HEK293 (cell line): ENCODE results near the gene MUC5AC.

ENCODE experiments used
- CTCF ChIA-PET: fragments of 350-600 bp; formaldehyde crosslinking; extraction: SDS; loops from one replicate; lab custom pipeline; 2021; ENCODE audit warnings: antibody characterized with exemption; lab: Yijun Ruan, JAX
- POLR2A ChIA-PET: fragments of 300-600 bp; formaldehyde crosslinking; extraction: SDS; loops from one replicate; lab custom pipeline; 2020; ENCODE audit warnings: antibody characterized with exemption, inconsistent platforms; lab: Yijun Ruan, JAX
- H3K27ac ChIP-seq: fragments of 200-500 bp; sonication (Bioruptor generic); 2 replicates; pipeline ENCODE4 v1.5.1; 2014; ENCODE audit warnings: low read depth, low read length, control low read depth, inconsistent platforms; ENCODE audit errors: extremely low read depth
- H3K36me3 ChIP-seq, 2 experiments: fragments of 200-500 bp in 1 of 2; sonication (Bioruptor generic) in 1 of 2; 1 replicate in 1 of 2; 2 replicates in 1 of 2; pipeline ENCODE4 v1.5.1; 2014 to 2017; ENCODE audit warnings: inconsistent platforms in 2 of 2, low read length in 2 of 2; ENCODE audit not compliant: control insufficient read depth in 2 of 2, insufficient read depth in 1 of 2
- H3K4me1 ChIP-seq: fragments of 200-500 bp; sonication (Bioruptor generic); 2 replicates; pipeline ENCODE4 v1.5.1; 2014; ENCODE audit warnings: mild to moderate bottlenecking, low read length, inconsistent platforms; ENCODE audit not compliant: control insufficient read depth, insufficient read depth
- H3K4me3 ChIP-seq: 2 replicates; pipeline ENCODE4 v1.5.1; 2011; ENCODE audit warnings: low read depth, mild to moderate bottlenecking, control low read depth, low read length, moderate library complexity
- H3K9me3 ChIP-seq: fragments of 200-500 bp; sonication (Bioruptor generic); 2 replicates; pipeline ENCODE4 v1.5.1; 2014; ENCODE audit warnings: low read depth, low read length, inconsistent platforms; ENCODE audit not compliant: control insufficient read depth, insufficient read depth
- AEBP2 ChIP-seq: fragments of 450-650 bp; formaldehyde crosslinking; IDR thresholded peaks from 2 replicates; pipeline ENCODE4 v1.5.1; 2016; ENCODE audit warnings: missing biosample characterization, missing genetic modification characterization, borderline replicate concordance
- GLI2 ChIP-seq: fragments of 450-650 bp; formaldehyde crosslinking; IDR thresholded peaks from 2 replicates; pipeline ENCODE4; 2017; ENCODE audit warnings: missing biosample characterization, missing genetic modification characterization, low read depth, borderline replicate concordance
- GLI4 ChIP-seq: fragments of 450-650 bp; formaldehyde crosslinking; IDR thresholded peaks from 2 replicates; pipeline ENCODE4 v1.5.1; 2016; ENCODE audit warnings: missing biosample characterization, missing genetic modification characterization
- HOXA7 ChIP-seq: sonication (generic); formaldehyde crosslinking; IDR thresholded peaks from 2 replicates; pipeline ENCODE4 v1.8.1; 2022; ENCODE audit warnings: missing genetic modification reagents, borderline replicate concordance
- KLF10 ChIP-seq: fragments of 450-650 bp; IDR thresholded peaks from 2 replicates; pipeline ENCODE4 v1.5.1; 2018; ENCODE audit warnings: missing biosample characterization, mild to moderate bottlenecking, missing genetic modification characterization
- REST ChIP-seq: fragments of 450-650 bp; formaldehyde crosslinking; IDR thresholded peaks from 2 replicates; pipeline ENCODE4 v1.5.1; 2016; ENCODE audit warnings: missing biosample characterization, missing genetic modification characterization
- SP2 ChIP-seq: fragments of 450-650 bp; formaldehyde crosslinking; IDR thresholded peaks from 2 replicates; pipeline ENCODE4 v1.5.1; 2016; ENCODE audit warnings: missing biosample characterization, missing genetic modification characterization
- TRIM28 ChIP-seq: IDR thresholded peaks from 2 replicates; pipeline ENCODE4 v1.6.1; 2011; ENCODE audit warnings: low read length, control low read depth, borderline replicate concordance
- ZBTB48 ChIP-seq: fragments of 450-650 bp; formaldehyde crosslinking; IDR thresholded peaks from 2 replicates; pipeline ENCODE4 v1.5.1; 2016; ENCODE audit warnings: missing biosample characterization, missing genetic modification characterization
- ZNF132 ChIP-seq: fragments of 450-650 bp; formaldehyde crosslinking; IDR thresholded peaks from 2 replicates; pipeline ENCODE4 v1.5.1; 2017; ENCODE audit warnings: missing biosample characterization, missing genetic modification characterization, borderline replicate concordance
- ZNF26 ChIP-seq: fragments of 450-650 bp; formaldehyde crosslinking; IDR thresholded peaks from 2 replicates; pipeline ENCODE4 v1.5.1; 2016; ENCODE audit warnings: missing biosample characterization, missing genetic modification characterization
- ZNF266 ChIP-seq: fragments of 450-650 bp; formaldehyde crosslinking; IDR thresholded peaks from 2 replicates; pipeline ENCODE4 v1.5.1; 2016; ENCODE audit warnings: missing biosample characterization, missing genetic modification characterization, low read depth
- ZNF274 ChIP-seq, 2 experiments: fragments of 200-500 bp in 1 of 2; fragments of 450-650 bp in 1 of 2; sonication (Bioruptor generic) in 1 of 2; formaldehyde crosslinking in 1 of 2; IDR thresholded peaks; 2 replicates each; pipeline versions ENCODE4 v1.5.1 to v1.6.1; 2014 to 2016; ENCODE audit warnings: borderline replicate concordance in 1 of 2, inconsistent platforms in 1 of 2, low read length in 1 of 2, missing biosample characterization in 1 of 2, missing genetic modification characterization in 1 of 2
- ZNF302 ChIP-seq: fragments of 450-650 bp; formaldehyde crosslinking; IDR thresholded peaks from 2 replicates; pipeline ENCODE4 v1.5.1; 2016; ENCODE audit warnings: missing biosample characterization, missing genetic modification characterization, low read depth
- ZNF311 ChIP-seq: fragments of 450-650 bp; formaldehyde crosslinking; IDR thresholded peaks from 2 replicates; pipeline ENCODE4 v1.5.1; 2017; ENCODE audit warnings: missing biosample characterization, missing genetic modification characterization, borderline replicate concordance
- ZNF341 ChIP-seq: fragments of 450-650 bp; formaldehyde crosslinking; IDR thresholded peaks from 2 replicates; pipeline ENCODE4; 2016; ENCODE audit warnings: low read depth, missing biosample characterization, missing genetic modification characterization
- ZNF350 ChIP-seq: fragments of 450-650 bp; formaldehyde crosslinking; IDR thresholded peaks from 2 replicates; pipeline ENCODE4 v1.5.0; 2017; ENCODE audit warnings: missing biosample characterization, mild to moderate bottlenecking, missing genetic modification characterization
- ZNF416 ChIP-seq: fragments of 450-650 bp; formaldehyde crosslinking; IDR thresholded peaks from 2 replicates; pipeline ENCODE4 v1.5.1; 2016; ENCODE audit warnings: missing biosample characterization, missing genetic modification characterization
- ZNF518A ChIP-seq: fragments of 450-650 bp; formaldehyde crosslinking; conservative IDR thresholded peaks from 2 replicates; pipeline ENCODE4 v1.5.1; 2016; ENCODE audit warnings: low read depth, missing biosample characterization, missing genetic modification characterization
- ZNF544 ChIP-seq: fragments of 450-650 bp; formaldehyde crosslinking; IDR thresholded peaks from 2 replicates; pipeline ENCODE4 v1.5.0; 2017; ENCODE audit warnings: missing biosample characterization, missing genetic modification characterization
- ZNF571 ChIP-seq: fragments of 450-650 bp; formaldehyde crosslinking; IDR thresholded peaks from 2 replicates; pipeline ENCODE4 v1.5.0; 2017; ENCODE audit warnings: missing biosample characterization, missing genetic modification characterization
- ZNF658 ChIP-seq: fragments of 450-650 bp; formaldehyde crosslinking; IDR thresholded peaks from 2 replicates; pipeline ENCODE4; 2016; ENCODE audit warnings: missing biosample characterization, missing genetic modification characterization
- ZNF776 ChIP-seq: fragments of 450-650 bp; formaldehyde crosslinking; IDR thresholded peaks from 2 replicates; pipeline ENCODE4 v1.5.0; 2017; ENCODE audit warnings: missing biosample characterization, missing genetic modification characterization, borderline replicate concordance

The MUC5AC gene

GRCh38 chr11:1196516-1197391 lies 39.0 kb downstream of the MUC5AC start:
- ChIA-PET CTCF (interaction anchor here (0.7 kb wide), 1 partner anchor 11 kb away, joined by 3 read pairs; no protein-coding TSS in a partner anchor), POLR2A (no interaction called here)
- TF ChIP-seq ZNF518A (tag by site-specific recombination): no peak
- TF ChIP-seq ZNF776 (tag by site-specific recombination): no peak
- TF ChIP-seq ZNF266 (tag by site-specific recombination): no peak
- TF ChIP-seq ZBTB48 (tag by site-specific recombination): no peak
- no peak for TF ChIP-seq AEBP2
- TF ChIP-seq ZNF132 (tag by site-specific recombination): no peak
- TF ChIP-seq GLI4 (tag by site-specific recombination): no peak
- TF ChIP-seq ZNF311: no peak
- no peak for TF ChIP-seq SP2 (tag by site-specific recombination)
- no peak for TF ChIP-seq ZNF658 (tag by site-specific recombination)
- TF ChIP-seq ZNF274 (IDR thresholded peaks at IDR 0.05; ENCODE audit: low read length): no peak
- no peak for TF ChIP-seq ZNF274 (tag by site-specific recombination; IDR thresholded peaks at IDR 0.05; ENCODE audit: borderline replicate concordance)
- TF ChIP-seq TRIM28: no peak
- TF ChIP-seq, all 188 proteins: peak for 0

GRCh38 chr11:1197431-1197885 lies 39.7 kb downstream of the MUC5AC start:
- Histone ChIP-seq H3K4me1 (no peaks in the 10 kb centered on the region), H3K4me3 (no peak overlapping the region), H3K9me3 (no peaks in the 10 kb centered on the region), H3K27ac (no peak overlapping the region), H3K36me3 (no peaks in the 10 kb centered on the region)
- ChIA-PET POLR2A (no interaction called here), CTCF (interaction anchor here (0.7 kb wide), 1 partner anchor 10 kb away, joined by 3 read pairs; no protein-coding TSS in a partner anchor)
- TF ChIP-seq GLI2: no peak
- no peak for TF ChIP-seq ZNF571 (tag by site-specific recombination)
- TF ChIP-seq ZNF302 (tag by site-specific recombination): no peak
- TF ChIP-seq REST (tag by site-specific recombination): no peak
- TF ChIP-seq HOXA7: no peak
- no peak for TF ChIP-seq ZNF26 (tag by site-specific recombination)
- TF ChIP-seq ZNF341 (tag by site-specific recombination): no peak
- TF ChIP-seq ZNF544 (tag by site-specific recombination): no peak
- TF ChIP-seq KLF10: no peak
- no peak for TF ChIP-seq ZNF350 (tag by site-specific recombination)
- TF ChIP-seq ZNF416: no peak

More at GRCh38 chr11:1196516-1197391, 39.0 kb downstream of the MUC5AC start:
- Histone ChIP-seq H3K36me3 (no peaks in the 10 kb centered on the region), H3K27ac (no peak overlapping the region), H3K9me3 (no peaks in the 10 kb centered on the region), H3K4me1 (no peaks in the 10 kb centered on the region), H3K4me3 (no peak overlapping the region)
